ENCODE measurements around the gene MAP3K14. TPM values are rescaled to one million over a fixed set of nuclear protein-coding genes. Genes with fewer than 3 reads are reported as not detected.

Gene MAP3K14
- total and polyA plus RNA-seq, 7 donors, result 12.4 to 53.5 (median 24.6) TPM

DNA sequence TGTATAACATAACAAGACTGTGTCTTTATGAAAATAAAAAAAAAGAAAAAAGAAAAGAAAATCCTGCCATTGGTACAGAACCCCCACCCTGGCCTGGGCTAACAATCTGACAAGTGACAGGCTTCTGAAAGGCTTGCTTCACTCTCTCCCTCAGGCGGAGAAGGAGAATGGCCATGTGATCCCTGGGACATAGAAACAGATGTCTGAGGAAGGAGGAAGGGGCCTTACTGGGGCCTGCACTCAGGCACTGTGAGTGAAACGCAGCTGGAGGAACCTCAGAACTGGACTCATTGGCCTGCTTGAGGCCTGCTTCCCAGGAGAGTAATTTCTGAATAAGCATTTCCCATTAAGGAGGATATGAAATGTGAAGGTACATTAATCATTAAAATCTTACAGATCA lies 17.5 kb downstream of the MAP3K14 start:
- no peak overlapping the region for H3K4me3 ChIP-seq
- no peaks in the 10 kb centered on the region for H3K36me3 ChIP-seq (ENCODE audit: insufficient read depth in 1 of 2, low read depth in 1 of 2)
- no peak for TF ChIP-seq CTCF (IDR thresholded peaks at IDR 0.05)
- no peaks in the 10 kb centered on the region for H3K9me3 ChIP-seq
- DNase-seq (no peak), ATAC-seq (peak; percentile 22 to 38 (median 26))
- 38 to 71% (median 56%) methylated on average over 2 of the region's 2 CpGs for WGBS, 3 donors
- intact Hi-C loops (cut with DNase I), result no loop called here
- peak overlapping the region; percentile 96 for H3K27ac ChIP-seq
- peaks cover 88% of the 10 kb centered on the region for H3K4me1 ChIP-seq
- no peaks in the 10 kb centered on the region for H3K27me3 ChIP-seq (ENCODE audit: insufficient read depth in 3 of 3, low read length in 2 of 3)

- ATAC-seq, result peak in 3 of 4 donors; percentile 17 to 42 (median 35)
- 41 to 68% (median 50%) methylated on average over 8 of the region's 8 CpGs for WGBS, 3 donors
- H3K9me3 ChIP-seq, result no peaks in the 10 kb centered on the region
- peak overlapping the region; percentile 96 for H3K27ac ChIP-seq
- H3K4me3 ChIP-seq, result no peak overlapping the region
- no peaks in the 10 kb centered on the region for H3K36me3 ChIP-seq (ENCODE audit: insufficient read depth in 1 of 2, low read depth in 1 of 2)
- no peaks in the 10 kb centered on the region for H3K27me3 ChIP-seq (ENCODE audit: insufficient read depth in 3 of 3, low read length in 2 of 3)
- DNase-seq, result no peak
- peaks cover 94% of the 10 kb centered on the region for H3K4me1 ChIP-seq
- intact Hi-C loops (cut with DNase I), result no loop called here
- TF ChIP-seq CTCF (IDR thresholded peaks at IDR 0.05), result no peak
Measured at GRCh38 chr17:45298546-45299285, 18.1 kb downstream of the MAP3K14 start.

DNA sequence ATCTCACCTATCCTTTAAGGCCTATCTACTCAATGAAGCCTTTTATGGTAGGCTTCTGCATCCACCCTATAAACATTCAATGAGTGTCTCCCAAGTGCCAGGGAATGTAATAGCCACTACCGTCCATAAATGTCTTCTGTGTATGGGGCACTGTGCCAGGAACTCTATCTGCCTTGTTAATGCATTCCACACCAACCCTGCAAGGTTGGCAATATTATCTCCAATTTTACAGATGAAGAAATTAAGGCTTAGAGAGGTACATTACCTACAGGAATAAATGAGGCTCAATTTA lies 20.0 kb downstream of the MAP3K14 start:
- no peak for TF ChIP-seq CTCF (IDR thresholded peaks at IDR 0.05)
- WGBS, 3 donors, result 17 to 34% (median 28%) methylated on average over 1 of the region's 1 CpG
- no peaks in the 10 kb centered on the region for H3K27me3 ChIP-seq (ENCODE audit: insufficient read depth in 3 of 3, low read length in 2 of 3)
- intact Hi-C loops (cut with DNase I), result no loop called here
- H3K9me3 ChIP-seq, result no peaks in the 10 kb centered on the region
- H3K4me1 ChIP-seq, result peaks cover 97% of the 10 kb centered on the region
- ATAC-seq (no peak), DNase-seq (no peak)
- no peak overlapping the region for H3K4me3 ChIP-seq
- H3K36me3 ChIP-seq (ENCODE audit: insufficient read depth in 1 of 2, low read depth in 1 of 2), result no peaks in the 10 kb centered on the region
- peak overlapping the region; percentile 96 for H3K27ac ChIP-seq

DNA sequence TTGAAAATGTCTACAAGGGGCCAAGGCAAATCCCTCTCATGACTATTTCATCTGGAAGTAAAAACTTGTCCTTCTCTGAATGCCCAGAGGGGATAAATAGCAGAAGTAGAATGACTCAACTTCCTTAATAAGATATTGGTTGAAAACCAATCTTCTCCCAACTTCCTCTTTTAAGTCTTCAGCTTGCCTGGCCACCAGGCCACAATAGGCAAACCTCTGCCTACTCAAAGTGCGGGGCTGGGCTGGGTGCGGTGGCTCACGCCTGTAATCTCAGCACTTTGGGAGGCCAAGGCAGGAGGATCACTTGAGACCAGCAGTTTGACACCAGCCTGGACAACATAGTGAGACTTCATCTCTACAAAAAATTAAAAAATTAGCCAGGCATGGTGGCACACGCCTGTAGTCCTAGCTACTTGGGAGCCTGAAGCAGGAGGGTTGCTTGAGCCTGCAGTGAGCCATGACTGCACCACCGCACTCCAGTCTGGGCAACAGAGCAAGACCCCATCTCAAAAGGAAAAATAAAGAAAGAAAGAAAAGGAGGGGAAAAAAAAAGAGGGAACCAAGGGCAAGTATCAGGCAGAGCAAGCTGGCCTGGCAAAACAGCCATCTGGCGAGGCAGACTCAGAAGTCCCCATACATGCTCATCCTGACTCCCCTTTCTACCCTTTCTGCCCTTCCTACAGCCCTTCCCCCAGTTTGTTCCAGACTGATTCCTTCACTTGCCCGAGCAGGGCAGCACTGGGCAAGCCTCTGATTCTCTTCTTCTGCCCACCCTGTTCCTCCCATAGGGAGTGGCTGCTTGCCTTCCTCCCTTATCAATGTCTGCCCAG lies 20.6 kb downstream of the MAP3K14 start:
- no peak overlapping the region for H3K4me3 ChIP-seq
- 84 to 96% (median 90%) methylated on average over 7 of the region's 7 CpGs for WGBS, 3 donors
- H3K9me3 ChIP-seq, result no peaks in the 10 kb centered on the region
- peak overlapping the region; percentile 96 for H3K27ac ChIP-seq
- H3K36me3 ChIP-seq (ENCODE audit: insufficient read depth in 1 of 2, low read depth in 1 of 2), result no peaks in the 10 kb centered on the region
- intact Hi-C loops (cut with DNase I), result no loop called here
- ATAC-seq (no peak), DNase-seq (no peak)
- H3K27me3 ChIP-seq (ENCODE audit: insufficient read depth in 3 of 3, low read length in 2 of 3), result no peaks in the 10 kb centered on the region
- no peak for TF ChIP-seq CTCF (IDR thresholded peaks at IDR 0.05)
- peaks cover 99% of the 10 kb centered on the region for H3K4me1 ChIP-seq
